Kidney epithelial cell (primary cell): ENCODE measurements around the gene MAPKAPK2. TPM values are rescaled to one million over a fixed set of nuclear protein-coding genes. Genes with fewer than 3 reads are reported as not detected.

ENCODE experiments used
- DNase-seq: peaks from one replicate; pipeline ENCODE4 v3.0.0-alpha.2; 2010; ENCODE audit warnings: low read depth
- H3K27me3 ChIP-seq: 2 replicates; pipeline ENCODE4 v1.6.0; 2011; ENCODE audit warnings: low read length; ENCODE audit not compliant: control insufficient read depth, insufficient read depth
- H3K36me3 ChIP-seq: 2 replicates; pipeline ENCODE4 v1.5.1; 2011; ENCODE audit warnings: low read length; ENCODE audit not compliant: control insufficient read depth, insufficient read depth
- H3K4me3 ChIP-seq: 2 replicates; pipeline ENCODE4 v1.5.1; 2011; ENCODE audit warnings: low read depth, mild to moderate bottlenecking, control low read depth, low read length
- total RNA-seq: library from RNA; depleted of rRNA; stranded (reverse); fragments of >200 nt; gene quantifications from 2 replicates; pipeline ENCODE4 v1.2.3, GENCODE V29; 2015
- TF ChIP-seq, protein P1 (sequence below): IDR thresholded peaks from 2 replicates; pipeline ENCODE4 v1.5.1; 2011; ENCODE audit warnings: mild to moderate bottlenecking, moderate library complexity, low read length, control low read depth, inconsistent platforms; ENCODE audit not compliant: insufficient read depth, poor library complexity, severe bottlenecking

MAPKAPK2 gene
- total RNA-seq, 1 donor from 2014 or later, result 64.0 TPM

DNA sequence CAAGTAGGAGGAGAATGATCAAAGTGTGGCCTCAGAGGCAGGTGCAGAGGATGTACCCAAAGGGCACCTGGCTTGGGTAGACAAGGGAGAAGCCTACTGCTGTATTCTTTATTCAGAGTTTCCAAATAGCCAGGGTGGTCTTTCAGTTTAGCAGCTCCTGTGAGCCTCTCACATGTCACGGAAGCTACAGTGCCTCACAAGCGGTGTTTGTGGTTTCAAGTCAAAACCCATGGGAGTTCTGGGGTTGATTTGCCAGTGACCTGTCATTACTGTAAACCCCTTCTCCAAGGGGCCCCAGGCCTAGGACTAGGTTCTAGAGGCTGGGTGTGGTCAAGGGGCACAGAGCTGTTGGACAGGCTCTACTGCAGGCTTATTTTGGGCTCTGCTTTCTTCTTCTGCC, 97.7 kb downstream of the MAPKAPK2 start:
- Histone ChIP-seq H3K36me3 (no peaks in the 10 kb centered on the region), H3K27me3 (peaks cover 6% of the 10 kb centered on the region), H3K4me3 (no peak overlapping the region)
- TF ChIP-seq, protein P1, sequence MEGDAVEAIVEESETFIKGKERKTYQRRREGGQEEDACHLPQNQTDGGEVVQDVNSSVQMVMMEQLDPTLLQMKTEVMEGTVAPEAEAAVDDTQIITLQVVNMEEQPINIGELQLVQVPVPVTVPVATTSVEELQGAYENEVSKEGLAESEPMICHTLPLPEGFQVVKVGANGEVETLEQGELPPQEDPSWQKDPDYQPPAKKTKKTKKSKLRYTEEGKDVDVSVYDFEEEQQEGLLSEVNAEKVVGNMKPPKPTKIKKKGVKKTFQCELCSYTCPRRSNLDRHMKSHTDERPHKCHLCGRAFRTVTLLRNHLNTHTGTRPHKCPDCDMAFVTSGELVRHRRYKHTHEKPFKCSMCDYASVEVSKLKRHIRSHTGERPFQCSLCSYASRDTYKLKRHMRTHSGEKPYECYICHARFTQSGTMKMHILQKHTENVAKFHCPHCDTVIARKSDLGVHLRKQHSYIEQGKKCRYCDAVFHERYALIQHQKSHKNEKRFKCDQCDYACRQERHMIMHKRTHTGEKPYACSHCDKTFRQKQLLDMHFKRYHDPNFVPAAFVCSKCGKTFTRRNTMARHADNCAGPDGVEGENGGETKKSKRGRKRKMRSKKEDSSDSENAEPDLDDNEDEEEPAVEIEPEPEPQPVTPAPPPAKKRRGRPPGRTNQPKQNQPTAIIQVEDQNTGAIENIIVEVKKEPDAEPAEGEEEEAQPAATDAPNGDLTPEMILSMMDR, result no peak
- no peak for DNase-seq

DNA sequence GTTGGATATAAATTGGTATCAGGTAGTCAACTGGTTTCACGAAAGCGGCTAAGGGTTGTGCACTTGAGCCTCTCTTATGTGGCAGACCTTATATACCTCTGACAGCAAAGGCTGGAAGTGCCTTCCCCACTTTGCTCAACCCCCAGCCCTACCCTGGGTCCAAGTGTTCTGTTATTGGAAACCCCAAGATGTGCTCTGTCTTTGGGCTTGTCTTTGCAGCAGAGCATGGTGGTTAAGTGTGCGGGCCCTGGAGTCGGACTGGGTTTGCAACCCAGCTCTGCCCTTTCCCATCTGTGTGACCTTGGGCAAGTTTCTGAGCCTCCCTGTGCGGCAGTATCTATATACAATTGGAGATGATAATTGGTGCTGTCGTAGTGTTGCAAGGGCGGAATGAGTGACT, 98.8 kb downstream of the MAPKAPK2 start:
- H3K27me3 ChIP-seq, result no peaks in the 10 kb centered on the region
- no peaks in the 10 kb centered on the region for H3K36me3 ChIP-seq
- TF ChIP-seq, protein P1, result no peak
- H3K4me3 ChIP-seq, result no peak overlapping the region
- DNase-seq, result no peak

Other genes with a start within 250 kb of the MAPKAPK2 start
- gene IKBKE, start 214.4 kb upstream of the MAPKAPK2 start, total RNA-seq, result 33.2 and 37.4 TPM in 2 replicates
- 4.0 and 4.2 TPM in 2 replicates for gene RASSF5, start 177.4 kb upstream of the MAPKAPK2 start, total RNA-seq
- gene EIF2D, start 72.4 kb upstream of the MAPKAPK2 start, total RNA-seq, result 54.3 and 55.4 TPM in 2 replicates
- gene DYRK3, start 49.4 kb upstream of the MAPKAPK2 start, total RNA-seq, result 14.8 and 17.9 TPM in 2 replicates
- not detected in 2 replicates for gene IL19, start 85.9 kb downstream of the MAPKAPK2 start, total RNA-seq
- gene IL10, start 87.6 kb downstream of the MAPKAPK2 start, total RNA-seq, result not detected in 2 replicates
- not detected in 2 replicates for gene IL20, start 180.7 kb downstream of the MAPKAPK2 start, total RNA-seq
- 0.38 and 0.82 TPM in 2 replicates for gene IL24, start 212.5 kb downstream of the MAPKAPK2 start, total RNA-seq
- gene FCMR, start 237.0 kb downstream of the MAPKAPK2 start, total RNA-seq, result 0.71 TPM in 1 of 2 replicates, not detected in the other